GM18951 (cell line): Measurements from ENCODE around the gene KLRD1.
"Not testable (repeated sequence)": the region's sequence is repeated elsewhere in the genome, so short reads cannot be mapped to it uniquely, and the experiment has no call there.

ENCODE experiments used
- POLR2A ChIP-seq: IDR thresholded peaks from 4 replicates; pipeline ENCODE4 v1.6.1; 2011; ENCODE audit warnings: mild to moderate bottlenecking; ENCODE audit not compliant: insufficient read length, insufficient read depth; ENCODE audit errors: extremely low read depth
- in situ Hi-C: fragments of 300-500 bp; cut with MboI; formaldehyde crosslinking; loops from one replicate; pipeline ENCODE4 v1.12.0; 2022; ENCODE audit warnings: low sequenced_read_pairs, mixed read lengths, inconsistent platforms; ENCODE audit not compliant: unreplicated experiment

Gene KLRD1

DNA sequence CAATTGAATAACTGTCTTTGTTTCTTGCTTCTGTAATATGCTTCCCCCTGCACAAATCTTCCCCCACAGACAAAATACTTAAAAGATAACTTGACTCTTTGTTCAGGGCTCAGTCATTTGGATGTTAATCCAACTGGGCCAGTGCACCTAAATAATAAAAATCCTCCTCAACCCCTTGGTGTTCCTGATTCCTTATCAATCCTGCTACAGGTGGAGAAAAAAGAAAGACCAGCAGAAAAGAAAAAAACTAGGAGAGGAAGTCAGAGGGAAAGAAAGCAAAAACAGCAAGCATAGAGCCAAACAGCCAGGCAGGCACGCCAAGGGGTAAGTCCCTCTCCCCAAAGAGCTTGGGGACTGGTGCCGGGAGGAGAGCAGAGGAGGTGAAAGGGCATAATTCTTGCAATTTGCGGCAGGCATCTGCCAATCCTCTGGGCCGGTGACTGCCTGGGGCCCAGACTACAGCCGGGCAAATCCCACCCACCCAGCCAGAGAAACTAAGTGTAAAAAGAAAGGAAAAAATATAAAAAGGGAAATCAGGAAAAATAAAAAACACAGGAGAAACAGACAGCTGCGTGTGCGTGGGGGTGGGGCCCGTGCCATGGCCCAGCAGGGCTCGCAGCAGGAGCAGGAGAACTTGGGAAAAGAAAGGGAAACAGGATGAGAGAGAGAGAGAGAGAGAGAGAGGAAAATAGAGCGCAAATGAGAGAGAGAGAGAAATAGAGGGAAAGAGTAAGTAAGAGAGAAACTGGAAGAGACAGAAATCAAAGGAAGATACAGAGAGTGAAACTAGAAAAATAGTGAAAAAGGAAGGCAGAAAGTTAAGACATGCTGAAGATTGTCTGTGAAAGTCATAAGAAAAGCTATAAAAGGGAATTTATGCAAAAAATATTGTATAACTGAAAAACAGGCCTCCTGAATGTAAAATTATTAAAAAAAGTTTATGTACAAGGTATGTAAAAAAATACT, 60.8 kb downstream of the KLRD1 start:
- in situ Hi-C loops = no loop called here
- no peak for TF ChIP-seq POLR2A

DNA sequence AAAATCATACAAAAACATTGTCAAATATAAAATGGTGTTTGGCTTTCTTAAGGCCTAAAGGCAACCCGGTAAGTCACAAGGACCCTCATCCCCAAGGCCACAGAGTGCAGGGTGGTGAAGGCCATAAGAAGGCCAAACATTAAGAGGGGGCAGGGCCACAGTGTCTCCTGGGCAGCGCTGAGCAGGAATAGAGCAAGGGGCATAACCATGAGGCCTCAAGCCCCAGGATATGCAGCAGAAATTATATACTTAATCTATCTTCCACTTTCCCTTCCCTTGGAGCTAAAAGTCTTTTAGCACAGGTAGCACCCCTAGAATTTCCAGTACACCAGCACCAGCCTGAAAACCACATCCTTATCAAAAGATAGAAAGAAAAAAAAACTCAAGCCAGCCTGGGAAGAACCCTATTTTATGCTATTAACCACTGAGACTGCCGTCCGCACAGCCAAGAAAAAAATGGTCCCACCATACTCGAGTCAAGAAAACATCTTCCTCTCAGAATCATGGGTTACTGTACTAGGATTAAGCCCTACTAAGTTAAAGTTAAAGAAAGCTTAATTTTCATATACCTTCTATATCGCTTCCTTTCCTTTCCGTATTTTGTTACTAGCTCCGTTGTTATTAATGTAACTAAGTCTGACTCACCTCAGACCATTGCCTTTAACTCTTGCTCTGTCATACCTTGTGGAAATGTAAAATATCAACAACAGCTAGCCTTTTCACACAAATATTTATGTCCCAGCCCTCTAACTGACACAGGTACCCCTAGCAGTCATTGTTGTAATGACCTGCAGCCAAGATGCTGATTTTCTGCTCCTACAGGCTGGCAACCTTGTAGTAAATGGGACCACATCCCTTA, 62.1 kb downstream of the KLRD1 start:
- in situ Hi-C loops = no loop called here

DNA sequence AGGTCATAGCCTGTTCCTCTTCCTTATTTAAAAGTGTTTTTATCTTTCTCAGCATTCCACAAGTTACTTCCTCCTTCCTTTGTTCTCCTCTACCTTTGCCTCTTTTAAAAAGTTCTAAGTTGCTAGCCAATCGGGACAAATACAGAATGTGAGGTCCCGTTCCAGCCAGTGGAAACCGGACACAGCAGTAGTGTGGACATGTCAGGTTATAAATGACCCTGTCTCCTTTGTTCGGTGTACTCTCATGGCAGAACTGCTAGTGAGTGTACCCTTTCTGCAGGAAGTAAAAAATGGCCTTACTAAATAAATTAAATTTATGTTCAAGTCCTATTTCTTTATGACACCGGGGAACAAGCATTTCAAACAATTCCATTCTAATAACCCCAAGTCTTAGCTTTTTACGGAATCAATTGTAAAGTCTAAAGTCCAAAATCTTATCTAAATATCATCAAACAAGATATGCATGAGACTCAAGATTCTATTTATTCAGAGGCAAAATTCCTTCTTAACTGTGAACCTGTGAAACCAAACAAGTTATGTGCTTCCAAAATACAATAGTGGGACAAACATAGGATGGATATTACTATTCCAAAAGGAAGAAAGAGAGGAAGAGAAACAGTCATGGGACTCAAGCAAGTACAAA, 64.3 kb downstream of the KLRD1 start:
- in situ Hi-C loops = not testable (repeated sequence)

More for the DNA sequence above, 62.1 kb downstream of the KLRD1 start:
- no peak for TF ChIP-seq POLR2A

DNA sequence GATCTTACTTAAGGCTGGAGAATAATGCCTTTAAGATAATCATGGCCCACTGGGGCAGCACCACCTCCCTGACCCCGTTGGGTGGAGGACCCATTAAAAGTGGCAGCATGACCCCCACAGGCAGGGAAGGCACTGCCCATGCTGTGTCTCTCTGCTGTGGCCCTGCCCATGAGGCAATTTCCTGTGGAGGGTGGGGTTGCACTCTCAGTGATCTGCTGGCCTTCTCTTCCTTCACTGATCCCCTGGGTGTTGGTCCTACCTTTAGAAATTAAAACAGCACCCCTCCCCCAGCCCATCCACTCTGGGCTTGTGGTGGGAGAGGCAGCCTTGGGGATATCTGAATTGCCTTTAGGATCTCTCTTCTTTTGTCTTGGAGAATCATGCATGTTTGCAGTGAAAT, 64.9 kb downstream of the KLRD1 start:
- in situ Hi-C loops = no loop called here
- no peak for TF ChIP-seq POLR2A

DNA sequence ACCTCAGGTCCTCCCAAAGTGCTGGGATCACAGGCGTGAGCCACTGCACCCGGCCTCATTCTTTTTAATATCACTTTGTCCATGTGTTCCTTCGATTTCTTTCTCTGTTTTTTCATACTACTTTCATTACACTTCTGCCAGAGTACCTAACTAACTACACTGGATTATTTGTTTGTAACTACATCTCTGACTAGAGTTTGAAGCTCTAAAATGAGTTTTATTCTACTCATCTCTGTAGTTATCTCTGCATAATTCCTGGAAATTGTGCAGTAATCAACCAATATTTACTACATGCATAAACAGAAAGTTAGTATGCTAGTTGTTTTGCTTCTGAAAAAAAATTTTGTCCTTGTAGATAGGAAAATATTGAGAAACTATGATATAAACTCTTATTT, 67.0 kb downstream of the KLRD1 start:
- in situ Hi-C loops = no loop called here
- TF ChIP-seq POLR2A = no peak

DNA sequence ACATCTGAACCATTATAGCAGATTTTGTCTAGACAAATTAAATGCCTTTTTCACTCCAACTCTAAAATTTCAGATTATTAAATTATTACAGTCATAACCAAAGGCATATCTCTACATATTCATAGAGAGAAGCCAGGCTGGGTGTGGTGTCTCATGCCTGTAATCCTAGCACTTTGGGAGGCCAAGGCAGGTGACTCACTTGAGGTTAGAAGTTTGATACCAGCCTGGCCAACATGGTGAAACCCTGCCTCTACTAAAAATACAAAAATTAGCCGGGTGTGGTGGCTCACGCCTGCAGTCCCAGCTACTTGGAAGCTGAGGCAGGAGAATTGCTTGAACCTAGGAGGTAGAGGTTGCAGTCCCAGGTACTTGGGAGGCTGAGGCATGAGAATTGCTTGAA, 71.1 kb downstream of the KLRD1 start:
- in situ Hi-C loops = not testable (repeated sequence)
